ENCODE results near the gene PARP2.
"Not testable (repeated sequence)": the region's sequence is repeated elsewhere in the genome, so short reads cannot be mapped to it uniquely, and the experiment has no call there.

Gene PARP2

GRCh38 chr14:20346713-20347112 is 3.3 kb downstream of the PARP2 start:
- no peak for DNase-seq (ENCODE audit: low spot score)

GRCh38 chr14:20347747-20348146 is 4.3 kb downstream of the PARP2 start:
- DNase-seq (ENCODE audit: low spot score), result no peak

- no peak for DNase-seq (ENCODE audit: low spot score)
These were observed 6.8 kb downstream of the PARP2 start for GRCh38 chr14:20350282-20350681.

- no peak for DNase-seq (ENCODE audit: low spot score)
These were observed 7.4 kb downstream of the PARP2 start for GRCh38 chr14:20350860-20351259.

- DNase-seq (ENCODE audit: low spot score), result no peak
These were observed 13.0 kb downstream of the PARP2 start for GRCh38 chr14:20356422-20356821.

- DNase-seq (ENCODE audit: low spot score), result not testable (repeated sequence)
These were observed 15.0 kb downstream of the PARP2 start for GRCh38 chr14:20358474-20358873.

GRCh38 chr14:20365928-20366327 is 22.5 kb downstream of the PARP2 start:
- DNase-seq (ENCODE audit: low spot score), result no peak

GRCh38 chr14:20372796-20373195 is 29.4 kb downstream of the PARP2 start:
- DNase-seq (ENCODE audit: low spot score), result no peak

- DNase-seq (ENCODE audit: low spot score), result no peak
These were observed 32.0 kb downstream of the PARP2 start for GRCh38 chr14:20375471-20375870.

GRCh38 chr14:20376071-20376588 is 32.7 kb downstream of the PARP2 start:
- no peak for DNase-seq (ENCODE audit: low spot score)

GRCh38 chr14:20377171-20377570 is 33.7 kb downstream of the PARP2 start:
- peak; percentile 11 for DNase-seq (ENCODE audit: low spot score)

GRCh38 chr14:20379743-20380142 is 36.3 kb downstream of the PARP2 start:
- no peak for DNase-seq (ENCODE audit: low spot score)

GRCh38 chr14:20380681-20381080 is 37.2 kb downstream of the PARP2 start:
- DNase-seq (ENCODE audit: low spot score), result no peak

- no peak for DNase-seq (ENCODE audit: low spot score)
These were observed 37.9 kb downstream of the PARP2 start for GRCh38 chr14:20381341-20381740.

- no peak for DNase-seq (ENCODE audit: low spot score)
These were observed 39.1 kb downstream of the PARP2 start for GRCh38 chr14:20382526-20382925.

- no peak for DNase-seq (ENCODE audit: low spot score)
These were observed 39.6 kb downstream of the PARP2 start for GRCh38 chr14:20383032-20383431.

- no peak for DNase-seq (ENCODE audit: low spot score)
These were observed 40.2 kb downstream of the PARP2 start for GRCh38 chr14:20383636-20384035.

GRCh38 chr14:20384321-20384720 is 40.9 kb downstream of the PARP2 start:
- no peak for DNase-seq (ENCODE audit: low spot score)

- DNase-seq (ENCODE audit: low spot score), result no peak
These were observed 41.5 kb downstream of the PARP2 start for GRCh38 chr14:20384886-20385285.

GRCh38 chr14:20386276-20386855 is 42.9 kb downstream of the PARP2 start:
- DNase-seq (ENCODE audit: low spot score), result no peak

- no peak for DNase-seq (ENCODE audit: low spot score)
These were observed 44.1 kb downstream of the PARP2 start for GRCh38 chr14:20387576-20387975.

- DNase-seq (ENCODE audit: low spot score), result no peak
These were observed 44.7 kb downstream of the PARP2 start for GRCh38 chr14:20388159-20388558.

- DNase-seq (ENCODE audit: low spot score), result no peak
These were observed 48.1 kb downstream of the PARP2 start for GRCh38 chr14:20391505-20391904.

GRCh38 chr14:20397511-20397910 is 54.1 kb downstream of the PARP2 start:
- no peak for DNase-seq (ENCODE audit: low spot score)

GRCh38 chr14:20400589-20400964 is 57.1 kb downstream of the PARP2 start:
- no peak for DNase-seq (ENCODE audit: low spot score)
